ELR (cell line): ENCODE data around the gene ZNF503.

Experiments
- DNase-seq: peaks from one replicate; pipeline ENCODE4 v3.0.0-alpha.2; 2015; ENCODE audit warnings: low read depth

The ZNF503 gene, protein sequence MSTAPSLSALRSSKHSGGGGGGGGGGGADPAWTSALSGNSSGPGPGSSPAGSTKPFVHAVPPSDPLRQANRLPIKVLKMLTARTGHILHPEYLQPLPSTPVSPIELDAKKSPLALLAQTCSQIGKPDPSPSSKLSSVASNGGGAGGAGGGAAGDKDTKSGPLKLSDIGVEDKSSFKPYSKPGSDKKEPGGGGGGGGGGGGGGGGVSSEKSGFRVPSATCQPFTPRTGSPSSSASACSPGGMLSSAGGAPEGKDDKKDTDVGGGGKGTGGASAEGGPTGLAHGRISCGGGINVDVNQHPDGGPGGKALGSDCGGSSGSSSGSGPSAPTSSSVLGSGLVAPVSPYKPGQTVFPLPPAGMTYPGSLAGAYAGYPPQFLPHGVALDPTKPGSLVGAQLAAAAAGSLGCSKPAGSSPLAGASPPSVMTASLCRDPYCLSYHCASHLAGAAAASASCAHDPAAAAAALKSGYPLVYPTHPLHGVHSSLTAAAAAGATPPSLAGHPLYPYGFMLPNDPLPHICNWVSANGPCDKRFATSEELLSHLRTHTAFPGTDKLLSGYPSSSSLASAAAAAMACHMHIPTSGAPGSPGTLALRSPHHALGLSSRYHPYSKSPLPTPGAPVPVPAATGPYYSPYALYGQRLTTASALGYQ

DNA sequence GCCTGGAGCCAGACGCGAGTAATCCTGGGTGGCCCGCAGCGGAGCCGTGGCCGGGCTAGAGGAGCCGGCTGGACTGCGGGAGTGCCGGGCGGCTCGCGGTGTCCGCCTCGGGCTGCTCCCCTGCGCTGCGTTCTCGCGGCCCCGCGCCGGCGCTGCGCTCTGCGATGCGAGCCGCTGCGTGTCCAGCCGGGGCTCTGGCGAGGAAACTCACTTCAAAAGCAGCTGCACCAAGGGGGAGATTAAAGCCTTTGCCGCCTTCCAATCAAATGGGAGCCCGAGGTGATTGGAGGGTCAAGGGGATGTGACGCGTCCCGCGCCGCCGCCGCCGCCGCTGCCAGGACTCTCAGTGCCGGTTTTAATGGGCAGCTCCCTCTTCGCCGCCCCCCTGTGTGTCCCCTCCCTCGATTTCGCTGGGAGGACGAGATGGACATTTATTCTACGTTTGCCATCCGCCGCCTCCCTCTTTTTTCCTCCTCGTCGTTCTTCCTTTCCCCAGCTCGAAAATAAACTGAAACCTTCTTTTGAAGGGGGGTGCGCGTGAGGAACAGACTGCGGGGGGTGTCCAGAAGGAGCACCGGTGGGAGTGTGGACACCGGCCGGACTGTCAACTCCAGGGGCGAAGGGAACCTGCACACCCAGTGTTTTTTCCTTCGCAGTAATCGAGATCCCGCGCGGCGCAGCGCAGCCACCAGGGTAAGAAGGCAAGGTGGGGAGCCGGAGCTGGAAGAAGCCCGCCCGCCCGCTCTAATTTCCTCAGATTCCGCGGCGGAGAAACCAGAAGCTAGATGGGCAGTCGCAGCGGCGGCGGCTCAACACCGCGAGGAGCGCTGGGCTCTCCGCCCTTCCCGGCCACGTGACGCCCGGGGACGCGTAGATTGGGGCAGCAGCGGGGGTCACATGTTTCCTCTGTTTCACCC lies at the start of gene ZNF503:
TSS of gene ZNF503 (minus strand) at position 196 of the 917 bp plus-strand sequence. CDS start 345 bp downstream, outside the sequence.
- peak; percentile 97 for DNase-seq

DNA sequence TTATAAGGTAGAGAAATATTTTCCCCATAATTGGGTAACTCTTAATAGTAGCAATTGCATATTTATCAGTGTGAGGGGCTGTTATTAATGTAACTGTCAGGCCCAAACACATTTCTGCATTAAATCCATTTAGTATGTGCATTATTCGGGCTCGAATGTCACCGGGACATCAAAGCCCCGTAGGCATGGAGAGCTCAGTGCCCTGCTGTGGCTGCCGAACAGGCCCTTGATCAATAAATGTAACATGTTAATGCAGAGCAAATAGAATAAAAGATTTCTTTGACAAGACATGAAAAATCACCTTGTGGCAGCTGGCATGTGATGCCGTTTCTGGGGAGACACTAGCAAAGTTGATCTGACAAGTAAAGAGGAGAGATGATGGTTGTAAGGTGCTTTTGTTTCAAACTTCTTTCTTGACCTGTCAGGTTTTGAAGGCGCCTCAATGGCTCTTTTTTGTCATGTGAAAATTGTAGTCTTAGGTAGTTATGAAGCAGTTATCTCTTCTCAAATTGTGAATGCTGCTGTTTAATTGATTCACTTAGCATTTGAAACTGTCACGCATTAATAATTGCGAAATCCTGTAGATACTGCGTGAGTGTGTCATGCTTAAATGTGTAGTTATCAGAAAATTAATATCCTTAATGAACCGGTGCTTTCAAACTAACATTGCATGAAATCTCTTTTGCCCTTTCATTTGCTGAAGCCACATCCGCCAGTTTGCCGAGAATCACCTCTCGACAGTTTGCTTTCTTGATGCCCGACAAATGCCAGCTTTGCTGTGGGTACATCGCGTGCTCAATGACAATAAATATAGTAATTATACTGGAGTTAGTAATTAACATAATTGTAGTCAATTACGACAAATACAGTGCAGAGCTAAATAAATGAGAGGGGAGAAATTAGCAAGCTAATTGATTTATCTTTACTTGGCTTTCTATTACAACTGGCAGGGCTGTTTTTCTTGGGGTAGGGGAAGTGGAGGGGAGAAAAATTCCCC lies 49.4 kb upstream of the ZNF503 start:
- DNase-seq = no peak

DNA sequence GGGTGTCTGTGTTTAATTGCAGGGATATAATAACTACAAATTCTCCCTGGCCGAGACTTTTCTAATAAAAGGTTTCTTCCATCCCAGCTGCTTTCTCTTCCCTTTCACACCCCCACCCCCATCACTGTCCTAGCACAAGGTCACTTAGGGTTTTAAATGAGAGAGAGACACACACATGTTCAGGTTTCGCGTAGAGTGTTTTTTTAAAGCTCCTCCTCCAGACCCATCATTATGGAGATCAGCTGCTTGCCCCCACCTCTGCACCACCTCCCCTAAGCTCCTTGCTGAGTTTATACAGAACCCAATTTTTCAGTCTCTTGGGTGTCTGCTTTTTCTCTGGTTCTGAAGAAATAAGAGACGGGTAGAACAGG lies 48.5 kb upstream of the ZNF503 start:
- no peak for DNase-seq

DNA sequence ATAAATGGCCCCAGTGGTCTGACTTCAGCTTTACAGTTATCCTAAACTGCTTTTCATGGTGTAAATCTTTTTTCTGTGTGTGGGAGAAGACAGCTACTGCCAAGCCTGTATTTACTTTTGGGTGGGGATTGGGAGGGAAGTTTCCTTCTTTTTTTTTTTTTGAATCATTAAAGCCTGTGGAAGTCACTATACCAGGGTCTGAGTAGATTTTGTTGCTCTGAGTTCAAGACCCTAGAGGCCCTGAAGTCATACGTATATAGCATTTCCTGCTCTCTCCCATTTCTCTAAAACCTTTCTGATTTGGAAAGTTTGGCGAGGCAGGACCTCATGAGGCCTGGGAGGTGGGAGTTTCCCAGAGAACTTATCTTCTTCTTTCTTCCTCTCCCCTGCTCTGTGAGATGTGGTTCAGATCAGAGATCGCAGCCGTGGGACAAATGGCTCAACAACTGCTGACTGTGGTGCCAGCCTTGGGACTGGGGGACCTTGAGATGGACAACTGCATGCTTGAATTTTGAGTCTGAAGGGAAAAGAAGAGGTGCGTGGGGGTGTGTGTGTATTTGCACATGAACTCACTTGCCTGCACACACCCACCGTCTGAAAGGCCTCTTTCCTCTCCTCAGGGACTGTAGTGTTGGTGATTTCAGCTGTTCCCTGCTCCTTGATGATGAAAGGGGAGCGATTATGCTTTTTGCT lies 48.0 kb upstream of the ZNF503 start:
- no peak for DNase-seq

DNA sequence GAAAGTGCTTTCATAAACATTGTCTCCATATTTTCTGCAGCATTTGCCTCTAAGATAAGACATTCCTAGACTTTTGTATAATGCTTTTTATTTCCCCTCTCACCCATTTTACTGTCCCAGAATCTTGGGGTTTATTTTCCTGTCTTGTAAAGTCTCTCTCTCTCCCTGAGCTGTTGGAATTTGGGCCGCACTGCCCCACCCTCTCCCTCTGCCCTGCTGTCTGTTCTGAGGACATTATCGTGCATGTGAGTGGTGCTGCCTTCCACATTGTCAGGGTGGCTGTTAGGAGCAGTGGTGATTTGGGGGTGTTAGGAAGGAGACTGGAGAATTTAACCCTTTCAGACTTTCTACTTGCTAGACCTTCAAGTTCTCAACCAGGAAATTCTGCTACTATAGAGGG lies 46.6 kb upstream of the ZNF503 start:
- DNase-seq = no peak

DNA sequence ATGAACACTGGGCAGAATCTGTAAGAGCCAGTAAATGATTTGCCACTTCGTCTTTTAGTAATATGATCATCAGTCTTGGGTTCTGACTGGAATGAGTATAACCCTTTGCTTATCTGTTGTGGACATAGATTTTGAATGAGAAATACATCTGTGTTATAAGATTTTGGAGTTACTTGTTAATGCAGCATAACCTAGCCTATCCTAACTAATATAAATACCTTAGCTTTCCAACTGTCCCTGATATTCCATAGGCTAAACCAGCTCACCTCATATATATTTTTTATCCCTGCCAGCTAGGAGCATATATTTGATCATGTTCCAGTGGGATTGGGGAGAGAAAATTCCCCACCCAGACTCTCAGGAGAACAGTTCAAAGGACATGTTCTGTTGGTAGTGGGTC lies 44.9 kb upstream of the ZNF503 start:
- no peak for DNase-seq

DNA sequence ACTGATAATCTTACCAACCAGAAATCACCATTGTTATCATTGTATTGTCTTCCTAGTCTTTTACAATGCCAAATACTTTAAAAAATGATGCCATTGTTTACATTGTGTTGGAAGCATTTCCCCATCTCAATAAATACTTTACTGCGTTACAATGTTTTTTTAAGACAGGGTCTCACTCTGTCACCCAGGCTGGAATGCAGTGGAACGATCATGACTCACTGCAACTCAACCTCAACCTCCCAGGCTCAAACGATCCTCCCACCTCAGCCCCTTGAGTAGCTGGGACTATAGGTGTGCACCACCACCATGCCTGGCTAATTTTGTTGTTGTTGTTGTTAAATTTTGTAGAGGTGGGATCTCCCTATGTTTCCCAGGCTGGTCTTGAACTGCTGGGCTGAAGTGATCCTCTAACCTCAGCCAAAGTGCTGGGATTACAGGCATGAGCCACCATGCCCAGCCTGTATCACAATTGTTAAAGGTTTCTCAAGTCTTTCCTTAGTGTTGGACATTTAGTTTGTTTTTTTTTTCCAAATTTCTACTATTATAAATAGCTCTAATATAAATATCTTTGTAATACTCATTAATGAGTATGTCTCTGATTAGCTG lies 43.3 kb upstream of the ZNF503 start:
- DNase-seq = peak; percentile 34

DNA sequence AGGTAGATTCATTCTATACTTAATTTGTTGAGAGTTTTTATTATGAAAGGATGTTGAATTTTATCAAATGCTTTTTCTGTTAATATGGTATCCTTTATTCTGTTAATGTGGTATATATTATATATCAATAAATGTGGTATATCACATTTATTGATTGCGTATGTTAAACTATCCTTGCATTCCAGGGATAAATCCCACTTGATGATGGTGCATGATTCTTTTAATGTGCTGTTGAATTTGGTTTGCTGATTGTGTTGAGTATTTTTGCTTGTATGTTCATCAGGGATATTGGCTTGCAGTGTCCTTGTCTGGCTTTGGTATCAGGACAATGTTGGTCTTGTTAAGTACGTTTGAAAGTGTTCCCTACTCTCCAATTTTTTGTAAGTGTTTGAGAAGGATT lies 41.8 kb upstream of the ZNF503 start:
- DNase-seq = no peak

DNA sequence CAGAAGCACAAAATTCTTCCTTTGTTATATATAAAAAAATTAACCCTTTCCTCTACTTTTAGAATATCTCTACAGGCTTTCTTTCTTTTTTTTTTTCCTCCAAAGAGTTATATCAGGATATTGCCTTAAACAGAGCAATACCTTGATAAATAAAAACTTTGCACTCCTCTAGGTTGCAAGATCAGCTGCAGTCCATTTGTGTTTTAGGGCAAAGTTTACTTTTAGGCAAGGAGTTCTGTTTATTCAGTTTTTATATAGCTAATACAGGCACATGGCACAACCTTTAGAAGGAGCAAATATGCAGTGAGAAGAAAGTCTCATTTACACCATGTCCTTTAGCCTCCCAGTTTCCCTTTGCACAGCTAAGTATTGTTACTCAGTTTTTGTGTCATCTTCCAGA lies 40.1 kb upstream of the ZNF503 start:
- no peak for DNase-seq

DNA sequence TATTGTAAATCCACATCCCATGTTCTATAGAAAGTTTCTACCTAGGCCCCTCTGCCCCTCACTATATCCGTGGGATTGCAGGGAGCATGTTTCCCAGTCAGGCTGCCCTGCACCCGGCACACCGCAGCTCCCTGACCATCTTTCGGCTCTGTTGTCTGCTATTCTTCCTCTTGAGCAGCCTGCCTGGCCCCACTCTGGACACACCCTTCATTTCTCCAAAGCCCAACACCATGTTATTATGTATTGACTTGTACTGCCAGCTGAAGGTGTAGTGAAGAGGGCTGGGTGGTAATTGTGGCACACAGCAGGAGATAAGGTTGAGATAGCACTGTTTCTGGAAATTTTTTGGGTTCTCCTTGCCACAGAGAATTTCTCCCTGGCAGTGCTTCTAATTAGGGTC lies 39.6 kb upstream of the ZNF503 start:
- no peak for DNase-seq

DNA sequence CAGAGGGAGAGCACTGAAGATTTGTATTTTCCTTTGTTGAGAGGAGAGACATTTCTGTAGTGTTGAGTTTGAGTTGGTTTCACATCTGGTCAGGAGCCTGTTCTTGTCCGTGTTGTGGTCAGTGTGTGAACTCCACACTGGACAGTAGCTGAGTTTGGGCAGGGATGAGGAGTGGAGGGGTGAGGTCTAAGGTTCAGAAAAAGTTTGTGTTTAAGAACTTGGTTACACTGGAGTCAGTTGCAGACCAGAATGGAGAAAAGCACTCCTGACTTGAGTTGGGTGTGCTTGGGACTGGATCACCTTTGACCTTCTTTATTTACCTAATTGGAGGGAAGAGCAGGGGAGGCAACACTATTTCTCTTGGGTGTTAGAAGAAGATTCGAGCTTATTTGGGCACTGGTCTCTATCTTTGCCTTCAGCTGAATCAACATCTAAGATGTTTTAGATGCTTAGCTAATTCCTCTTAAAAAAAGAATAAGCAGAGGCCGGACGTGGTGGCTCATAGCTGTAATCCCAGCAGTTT lies 38.8 kb upstream of the ZNF503 start:
- DNase-seq = no peak

DNA sequence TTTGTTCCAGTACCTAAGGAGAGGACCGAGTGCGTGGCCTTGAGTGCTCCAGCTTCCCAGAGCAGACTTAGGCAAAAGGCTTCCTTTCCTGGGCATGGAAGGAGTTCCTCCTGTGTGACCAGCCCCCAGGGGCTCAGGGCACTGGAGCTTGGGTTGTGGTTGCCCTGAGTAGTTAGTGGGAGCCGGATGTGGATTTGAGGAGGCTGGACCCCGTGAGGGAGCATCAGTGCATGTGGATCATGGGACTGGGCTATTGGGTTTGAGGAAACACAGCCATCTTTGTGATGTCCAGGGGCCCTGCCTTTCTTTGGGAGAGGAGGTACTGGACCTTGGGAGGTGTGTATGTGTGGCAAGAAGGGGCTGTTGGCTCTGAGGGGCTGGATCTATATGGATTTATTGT lies 38.2 kb upstream of the ZNF503 start:
- DNase-seq = no peak

DNA sequence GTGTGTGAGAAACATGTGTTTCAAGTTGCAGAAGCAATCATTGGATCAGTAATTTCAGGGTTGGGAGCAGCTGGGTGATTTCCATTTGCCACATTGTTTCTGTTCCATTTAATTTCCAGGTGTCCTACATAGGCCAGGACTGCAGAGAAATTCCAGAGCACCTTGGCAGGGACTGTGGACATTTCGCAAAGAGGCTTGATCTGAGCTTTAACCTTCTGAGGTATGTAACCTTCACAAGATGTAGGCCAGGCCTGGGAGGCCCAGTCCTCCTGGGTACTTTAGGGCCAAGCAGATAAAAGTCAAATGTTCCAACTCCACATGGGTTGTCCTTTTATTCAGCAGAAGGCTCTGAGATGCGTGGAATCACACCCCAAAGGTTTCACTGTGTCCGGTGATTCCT lies 36.7 kb upstream of the ZNF503 start:
- no peak for DNase-seq

DNA sequence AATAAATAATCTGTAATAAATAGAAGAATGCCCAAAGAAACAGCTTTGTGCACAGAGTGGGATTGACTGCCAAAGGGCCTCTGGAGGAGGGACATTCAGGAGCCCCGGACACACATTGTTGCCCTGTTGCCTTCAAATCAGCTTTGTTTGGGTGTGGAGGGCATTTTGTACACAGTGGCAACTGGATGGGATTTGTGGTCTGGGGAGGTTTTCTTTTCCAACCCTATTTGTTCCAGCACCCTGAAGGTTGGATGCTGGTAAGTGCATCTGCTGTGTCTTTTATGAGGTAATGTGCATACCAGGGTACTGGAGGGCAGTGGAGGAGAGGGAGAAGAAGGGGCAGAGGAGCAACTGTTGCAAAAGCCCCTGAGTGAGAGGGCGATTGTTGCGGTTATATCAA lies 36.1 kb upstream of the ZNF503 start:
- no peak for DNase-seq

DNA sequence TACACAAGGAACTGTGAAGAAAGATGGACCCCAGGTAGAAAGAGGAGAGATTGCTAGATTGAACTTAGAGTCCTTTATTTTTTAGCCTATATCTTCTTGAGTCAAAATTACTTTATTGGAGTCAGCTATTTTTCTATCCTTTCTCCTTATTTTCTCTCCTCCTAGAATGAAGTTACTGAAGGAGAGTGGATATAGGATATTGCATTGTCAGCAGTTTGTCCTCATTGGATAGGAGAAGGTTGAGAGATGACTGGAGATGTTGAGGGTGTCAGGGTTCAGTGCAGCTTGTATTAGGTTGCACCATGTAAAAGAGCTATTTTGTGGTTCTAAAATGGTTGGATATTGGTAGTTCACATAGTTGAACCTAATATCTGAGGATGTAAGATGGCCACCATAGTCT lies 35.3 kb upstream of the ZNF503 start:
- DNase-seq = no peak

DNA sequence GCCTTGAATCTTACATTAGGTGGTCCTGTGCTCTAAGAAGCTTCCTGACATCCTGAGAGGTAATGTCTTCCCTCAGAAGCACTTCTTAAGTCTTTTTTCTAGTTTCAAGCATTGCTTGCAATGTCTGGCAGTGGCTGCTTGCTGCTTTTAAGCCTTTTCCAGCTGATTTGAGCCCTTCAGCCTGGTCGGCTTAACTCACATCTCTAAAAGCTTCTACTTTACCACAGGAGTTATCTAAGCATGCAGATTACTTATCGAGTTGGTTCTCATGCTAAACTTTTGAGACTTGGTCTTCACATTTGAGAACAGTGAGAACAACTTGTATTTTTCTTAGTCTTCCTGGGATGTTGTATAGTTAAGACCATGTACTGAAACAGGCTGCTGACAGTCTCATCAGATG lies 33.7 kb upstream of the ZNF503 start:
- DNase-seq = no peak

DNA sequence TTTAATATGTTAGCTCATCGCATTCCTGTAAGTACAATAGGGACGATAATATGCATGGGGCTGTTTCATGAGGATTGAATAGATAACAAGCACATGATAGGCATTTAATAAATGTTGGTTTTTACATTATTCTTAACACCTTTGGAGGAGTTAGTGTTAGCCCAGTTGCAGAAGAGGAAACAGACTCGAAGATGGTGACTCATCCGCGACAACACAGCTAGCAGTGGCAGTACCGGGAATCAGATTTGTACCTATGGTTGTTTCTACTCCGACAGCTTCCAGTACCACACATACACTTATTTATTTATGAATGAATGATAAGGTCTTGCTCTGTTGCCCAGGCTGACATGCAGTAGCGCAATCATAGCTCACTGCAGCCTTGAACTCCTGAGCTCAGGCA lies 32.7 kb upstream of the ZNF503 start:
- peak; percentile 4 for DNase-seq

DNA sequence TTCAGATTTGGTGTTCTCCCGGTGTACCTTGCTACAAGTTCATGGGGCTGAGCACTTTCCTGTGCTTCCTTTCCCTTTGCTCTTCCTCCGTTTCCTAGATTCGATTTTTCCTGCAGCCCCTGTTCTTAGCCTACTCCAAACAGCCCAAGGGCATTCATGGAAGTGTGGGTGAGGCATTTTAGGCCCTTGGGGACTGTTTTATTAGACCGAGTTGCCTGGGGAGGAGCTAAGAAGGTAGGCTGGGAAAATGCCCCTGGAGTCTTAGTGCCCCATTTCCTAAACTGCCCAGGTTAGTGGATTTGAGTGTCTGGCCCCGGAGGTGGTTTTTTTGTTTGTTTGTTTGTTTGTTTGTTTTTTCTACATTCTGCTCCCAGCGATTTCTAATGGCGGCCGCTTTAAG lies 31.7 kb upstream of the ZNF503 start:
- no peak for DNase-seq

DNA sequence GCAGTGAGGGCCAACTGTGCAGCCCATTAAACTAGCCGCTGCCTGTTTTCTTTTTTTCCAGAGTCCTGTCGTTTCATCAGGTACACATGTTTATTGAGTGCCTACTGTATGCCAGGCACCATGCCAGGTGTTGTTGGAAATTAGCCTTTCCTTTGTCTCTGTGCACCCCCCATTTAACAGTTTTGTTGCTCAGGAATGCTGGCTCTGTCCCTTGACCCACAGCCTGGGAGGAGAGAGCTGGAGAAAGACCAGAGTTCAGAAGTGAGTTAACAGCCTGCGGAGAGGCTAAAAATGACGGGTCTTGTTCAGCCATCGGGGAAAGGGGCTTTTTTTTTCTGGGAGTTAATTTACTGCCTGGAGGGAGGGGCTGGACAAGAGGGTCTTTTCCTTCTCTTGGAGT lies 31.2 kb upstream of the ZNF503 start:
- no peak for DNase-seq

DNA sequence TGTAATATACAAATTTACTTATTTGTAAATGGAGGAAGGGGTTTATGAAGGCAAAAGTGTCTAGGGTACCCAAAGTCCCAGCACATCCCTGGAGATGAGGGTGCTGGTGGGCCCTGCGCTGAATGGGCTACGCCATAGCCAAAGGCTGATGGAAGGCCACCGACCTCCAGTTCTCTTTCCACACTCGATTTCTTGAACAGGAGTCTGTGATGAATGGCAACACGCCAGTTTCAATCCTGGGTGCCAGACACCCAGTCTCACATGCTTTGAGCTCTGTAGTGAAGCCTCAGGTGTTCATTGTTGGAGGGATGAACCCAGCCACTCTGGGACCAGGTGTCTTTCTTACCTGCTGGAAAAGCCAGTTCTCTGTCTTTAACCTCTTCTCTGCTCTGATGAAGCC lies 30.6 kb upstream of the ZNF503 start:
- DNase-seq = no peak
